A673 (cell line): ENCODE measurements around the gene LIF.

Experiments used
- CTCF ChIP-seq: fragments of 300-800, 200-600 bp; sonication (generic); conservative IDR thresholded peaks from 2 replicates; pipeline ENCODE4 v1.5.1; 2017; ENCODE audit warnings: low read depth, mild to moderate bottlenecking, antibody characterized with exemption, low read length, moderate library complexity, mixed read lengths
- EZH2 ChIP-seq: fragments of 200-600 bp; sonication (generic); IDR thresholded peaks from 2 replicates; pipeline ENCODE4 v1.6.1; 2017; ENCODE audit warnings: borderline replicate concordance, low read depth, mild to moderate bottlenecking, mixed read lengths, antibody characterized with exemption, low read length; ENCODE audit not compliant: poor library complexity, severe bottlenecking

- TF ChIP-seq CTCF = no peak
- TF ChIP-seq EZH2 = no peak
Observed at GRCh38 chr22:30197389-30197788, 49.2 kb downstream of the LIF start.
